GM19023 (cell line): ENCODE data around the gene LY86.
"Not testable (repeated sequence)": the region's sequence is repeated elsewhere in the genome, so short reads cannot be mapped to it uniquely, and the experiment has no call there.

Experiments
- ATAC-seq: cut with Tn5 transposase; IDR thresholded peaks from one replicate; pipeline ENCODE4 v1.9.1; 2021; ENCODE audit warnings: mild to moderate bottlenecking, moderate library complexity; ENCODE audit not compliant: unreplicated experiment

The LY86 gene

DNA sequence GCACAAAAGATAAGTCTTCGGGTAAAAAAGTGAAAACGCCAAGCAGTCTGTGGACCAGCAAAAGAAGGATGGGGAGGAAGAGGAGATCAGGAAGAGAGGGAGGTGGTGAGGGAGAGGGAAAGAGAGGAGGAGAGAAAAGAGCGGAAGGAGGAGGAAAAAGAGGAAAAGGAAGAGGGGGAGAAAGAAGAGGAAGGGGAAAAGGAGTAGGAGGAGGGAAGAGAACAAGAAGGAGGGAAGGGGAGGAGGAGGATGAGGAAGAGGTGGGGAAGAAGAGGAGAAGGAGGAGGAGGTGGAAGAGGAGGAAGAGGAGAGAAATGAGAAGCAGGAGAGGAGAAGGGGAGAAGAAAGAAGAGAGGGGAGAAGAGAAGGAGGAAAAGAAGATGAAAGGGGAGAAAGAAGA is 6.5 kb downstream of the LY86 start:
- no peak for ATAC-seq

DNA sequence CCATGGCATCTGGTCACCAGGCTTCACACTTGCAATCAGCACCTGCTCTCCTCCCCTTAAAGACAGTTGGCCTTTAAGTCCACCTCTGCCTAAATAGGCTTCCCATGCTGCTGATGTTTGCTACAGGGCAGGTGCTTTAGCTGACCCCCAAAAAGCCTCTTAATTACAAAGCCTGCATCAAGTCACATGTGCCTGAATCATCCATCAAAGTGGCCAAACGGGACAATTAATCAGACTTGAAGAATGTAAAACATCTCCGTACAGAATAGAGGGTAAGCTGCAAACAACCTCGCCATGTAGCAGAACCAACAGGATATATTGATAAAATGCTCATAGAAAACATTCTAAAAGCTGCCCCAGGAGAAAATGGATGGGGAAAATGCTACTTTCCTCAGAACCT is 7.4 kb downstream of the LY86 start:
- no peak for ATAC-seq

DNA sequence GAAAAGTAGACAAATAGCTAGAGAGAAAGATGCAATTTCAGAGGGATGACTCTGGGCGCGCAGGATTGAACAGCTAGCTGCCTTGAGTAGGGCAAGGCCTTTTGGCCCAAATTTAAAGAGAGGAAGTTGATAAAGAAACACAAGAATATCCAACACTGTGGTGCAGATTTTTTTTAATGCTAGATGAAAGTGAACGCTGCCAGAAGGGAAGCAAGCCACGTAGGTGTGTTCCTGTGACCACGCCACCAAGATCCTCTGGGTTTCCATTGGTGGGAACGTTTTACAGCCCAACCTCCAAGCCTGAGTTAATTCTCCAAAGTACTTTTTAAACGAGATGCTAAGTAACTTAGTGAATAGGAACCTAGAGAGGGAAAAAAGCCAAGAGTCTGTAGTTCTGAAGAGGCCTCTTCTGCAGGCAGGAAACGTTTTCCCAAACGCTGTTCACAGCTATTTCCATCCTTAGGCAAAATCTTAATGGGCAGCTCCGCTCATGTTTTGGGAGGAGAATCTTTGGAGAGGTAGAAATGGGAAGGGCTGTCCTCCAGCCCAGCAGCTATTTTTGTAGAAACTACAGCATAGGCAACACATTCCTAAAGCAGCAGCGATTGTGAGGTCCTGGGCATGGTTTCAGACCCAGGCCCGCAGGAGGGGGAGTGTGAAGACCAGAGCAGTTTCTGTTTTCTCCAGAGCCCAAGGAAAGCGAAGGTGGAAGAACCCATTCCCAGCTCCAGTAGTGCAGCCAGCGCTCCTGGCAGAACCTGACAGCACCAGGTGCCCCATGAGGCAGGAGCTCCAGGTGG is 8.2 kb downstream of the LY86 start:
- ATAC-seq, result no peak

DNA sequence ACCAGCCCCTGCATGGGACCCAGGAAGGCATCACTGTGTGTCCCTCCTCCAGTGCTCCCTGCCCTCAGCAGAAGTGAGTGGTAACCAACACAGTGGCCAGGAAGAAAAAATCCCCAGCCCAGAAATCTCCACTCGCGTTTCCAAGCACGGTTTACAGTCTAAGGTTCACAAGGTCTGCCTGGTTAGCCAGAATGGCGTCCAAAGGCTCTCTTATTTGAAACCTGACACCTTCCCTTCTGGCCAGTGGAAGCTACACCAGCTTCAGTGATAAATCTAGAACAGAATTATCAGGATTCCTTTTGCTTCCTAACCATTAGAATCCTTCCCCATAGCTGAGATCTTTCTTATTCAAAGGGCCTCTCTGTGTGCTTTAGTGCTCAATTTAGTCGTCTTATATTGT is 9.2 kb downstream of the LY86 start:
- no peak for ATAC-seq

DNA sequence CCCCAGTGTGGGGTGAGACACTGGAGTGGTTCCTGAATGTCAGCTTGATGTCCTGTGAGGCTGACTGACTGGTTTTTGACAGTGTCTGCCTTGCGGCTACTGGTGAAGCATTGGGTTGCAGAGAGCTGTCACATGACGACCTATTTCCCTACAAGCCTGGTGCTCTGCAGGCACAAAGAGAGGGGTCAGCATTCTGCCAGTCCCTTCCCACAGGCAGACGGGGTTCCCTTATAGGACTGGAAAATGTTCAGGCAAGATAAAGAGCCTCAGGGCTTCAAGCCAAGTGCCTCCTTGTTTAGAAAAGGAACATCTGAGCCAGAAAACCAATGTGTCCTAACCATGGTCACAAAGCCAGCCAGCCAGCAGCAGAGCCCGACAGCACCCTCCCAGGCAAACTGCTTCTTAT is 11.0 kb downstream of the LY86 start:
- ATAC-seq, result no peak

DNA sequence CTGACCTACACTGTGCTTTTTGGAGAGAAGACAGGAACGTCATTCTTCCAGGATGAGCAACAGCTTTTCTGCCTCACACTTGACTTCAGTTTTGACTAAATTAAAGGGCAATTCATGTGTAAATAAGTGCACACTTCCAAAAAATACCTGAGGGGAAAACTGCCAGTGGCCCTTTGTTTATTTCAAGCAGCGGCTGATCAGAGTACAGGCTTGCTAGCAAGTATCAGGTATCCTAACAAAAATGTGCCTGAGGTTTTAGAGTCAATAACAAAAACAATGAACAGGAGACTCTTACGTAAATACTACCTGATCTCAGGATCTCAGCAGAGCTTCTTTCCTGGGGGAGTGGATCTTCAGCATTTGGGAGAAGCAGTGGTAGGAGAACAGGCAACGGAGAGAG is 12.4 kb downstream of the LY86 start:
- ATAC-seq, result no peak

DNA sequence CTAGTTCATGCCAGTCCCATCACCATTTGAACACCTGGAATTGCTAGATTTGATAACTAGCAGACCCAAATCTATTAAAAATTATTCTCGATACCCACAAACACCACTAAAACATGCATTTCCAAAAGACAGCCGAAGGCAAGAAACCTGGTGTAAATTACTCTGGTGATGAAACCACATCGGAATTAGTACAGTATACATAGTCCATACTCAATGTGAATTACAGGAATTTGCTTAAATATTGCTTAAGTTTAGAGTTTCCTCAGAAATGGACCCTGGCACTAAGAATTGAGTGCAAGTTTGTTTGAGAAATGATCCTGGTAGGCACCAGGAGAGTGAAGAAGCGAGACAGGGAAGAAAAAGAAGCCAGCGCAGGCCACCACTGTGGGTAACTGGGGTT is 13.7 kb downstream of the LY86 start:
- no peak for ATAC-seq

DNA sequence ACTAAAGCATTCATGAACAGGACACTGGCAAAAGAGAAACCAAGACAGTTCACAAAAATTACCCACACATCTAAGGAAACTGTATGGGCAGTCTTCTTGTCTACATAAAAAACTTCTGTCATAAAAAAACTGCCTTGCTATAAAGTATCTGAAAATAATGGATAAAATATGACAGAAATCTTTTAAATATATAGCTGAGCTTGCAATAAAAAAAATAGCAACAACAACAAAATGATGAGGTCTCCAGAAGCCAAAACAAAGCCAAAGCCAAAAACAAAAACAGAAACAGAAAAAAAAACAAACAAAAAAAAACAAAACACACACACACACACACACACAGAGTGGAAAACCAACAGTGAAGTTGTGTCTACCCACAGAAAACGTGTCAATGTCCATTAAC is 14.8 kb downstream of the LY86 start:
- no peak for ATAC-seq

DNA sequence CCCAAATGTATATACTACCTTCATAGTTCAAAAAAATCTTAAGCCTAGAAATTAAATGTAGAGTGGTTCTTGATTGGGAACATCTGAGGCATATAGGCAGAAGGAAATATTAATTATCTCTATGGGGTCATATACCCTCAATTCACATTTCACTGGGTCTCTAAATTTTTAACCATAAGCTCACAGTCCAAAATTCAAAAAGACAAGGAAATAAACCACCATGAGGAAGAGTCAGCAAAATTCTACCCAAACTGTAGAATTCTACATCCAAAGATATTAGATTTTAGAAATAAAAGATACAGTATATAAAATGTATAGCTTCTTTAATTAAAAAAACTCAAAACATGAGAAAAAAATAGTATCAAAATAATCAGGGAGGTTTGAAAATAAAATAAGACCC is 15.5 kb downstream of the LY86 start:
- ATAC-seq, result no peak

DNA sequence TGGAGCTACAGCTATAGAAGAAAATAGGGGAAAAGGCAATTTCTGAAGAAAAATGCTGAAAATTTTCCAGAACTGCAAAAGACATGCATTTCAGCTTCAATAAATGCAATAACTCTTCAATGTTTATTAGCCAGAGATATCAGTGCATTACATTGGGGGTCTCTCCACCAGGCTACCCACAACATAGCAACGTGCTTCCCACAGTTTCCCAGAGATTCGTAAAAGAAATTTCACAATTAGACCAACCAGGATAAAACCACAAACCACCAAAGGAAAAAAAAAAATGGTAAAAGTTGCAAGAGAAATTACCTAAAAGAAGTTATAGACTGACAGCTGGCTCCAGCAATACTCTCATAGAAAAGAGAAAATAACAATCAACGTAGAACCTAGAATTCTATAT is 16.0 kb downstream of the LY86 start:
- ATAC-seq, result no peak

DNA sequence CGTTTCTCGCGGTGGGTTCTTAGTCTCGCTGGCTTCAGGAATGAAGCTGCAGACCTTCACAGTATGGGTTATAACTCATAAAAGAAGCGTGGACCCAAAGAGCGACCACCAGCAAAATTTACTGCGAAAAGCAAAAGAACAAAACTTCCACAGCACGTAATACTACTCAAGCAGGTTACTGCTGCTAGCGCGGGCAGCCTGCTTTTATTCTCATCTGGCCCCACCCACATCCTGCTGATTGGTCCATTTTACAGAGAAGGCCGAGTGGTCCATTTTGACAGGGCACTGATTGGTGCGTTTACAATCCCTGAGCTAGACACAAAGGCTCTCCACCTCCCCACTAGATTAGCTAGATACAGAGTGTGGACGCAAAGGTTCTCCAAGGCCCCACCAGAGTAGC is 17.4 kb downstream of the LY86 start:
- ATAC-seq, result no peak

DNA sequence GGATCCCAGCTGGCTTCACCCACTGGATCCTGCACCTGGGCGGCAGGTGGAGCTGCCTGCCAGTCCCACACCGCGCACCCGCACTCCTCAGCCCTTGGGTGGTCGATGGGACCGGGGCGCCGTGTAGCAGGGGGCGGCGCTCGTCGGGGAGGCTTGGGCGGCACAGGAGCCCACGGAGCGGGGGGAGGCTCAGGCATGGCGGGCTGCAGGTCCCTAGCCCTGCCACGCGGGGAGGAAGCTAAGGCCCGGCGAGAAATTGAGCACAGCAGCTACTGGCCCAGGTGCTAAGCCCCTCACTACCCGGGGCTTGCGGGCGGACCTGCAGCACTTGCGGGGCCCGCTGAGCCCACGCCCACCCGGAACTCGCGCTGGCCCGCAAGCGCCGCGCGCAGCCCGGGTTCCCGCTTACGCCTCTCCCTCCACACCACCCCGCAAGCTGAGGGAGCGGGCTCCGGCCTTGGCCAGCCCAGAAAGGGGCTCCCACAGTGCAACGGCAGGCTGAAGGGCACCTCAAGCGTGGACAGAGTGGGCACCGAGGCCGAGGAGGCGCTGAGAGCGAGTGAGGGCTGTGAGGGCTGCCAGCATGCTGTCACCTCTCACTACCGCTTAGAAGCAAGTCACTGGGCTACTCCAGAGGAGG is 18.0 kb downstream of the LY86 start:
- not testable (repeated sequence) for ATAC-seq

DNA sequence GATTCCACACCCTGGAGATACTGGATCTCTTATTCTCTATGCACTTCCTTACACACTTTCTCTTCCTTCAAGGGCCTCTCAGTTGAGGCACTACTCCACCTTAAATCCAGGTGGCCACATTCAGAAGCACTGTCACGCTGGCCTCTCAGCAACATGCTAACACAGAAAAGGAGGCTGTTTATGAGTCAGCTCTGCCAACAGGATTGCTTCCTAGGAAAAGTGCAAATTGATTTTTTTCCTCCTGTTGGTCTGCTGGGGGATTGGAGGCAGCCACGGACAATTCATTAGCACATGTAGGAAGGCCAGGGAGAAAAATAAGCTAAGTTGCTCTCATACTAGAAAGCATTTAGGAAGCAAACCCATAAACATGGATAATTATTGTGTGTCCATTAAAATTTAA is 20.9 kb downstream of the LY86 start:
- no peak for ATAC-seq

DNA sequence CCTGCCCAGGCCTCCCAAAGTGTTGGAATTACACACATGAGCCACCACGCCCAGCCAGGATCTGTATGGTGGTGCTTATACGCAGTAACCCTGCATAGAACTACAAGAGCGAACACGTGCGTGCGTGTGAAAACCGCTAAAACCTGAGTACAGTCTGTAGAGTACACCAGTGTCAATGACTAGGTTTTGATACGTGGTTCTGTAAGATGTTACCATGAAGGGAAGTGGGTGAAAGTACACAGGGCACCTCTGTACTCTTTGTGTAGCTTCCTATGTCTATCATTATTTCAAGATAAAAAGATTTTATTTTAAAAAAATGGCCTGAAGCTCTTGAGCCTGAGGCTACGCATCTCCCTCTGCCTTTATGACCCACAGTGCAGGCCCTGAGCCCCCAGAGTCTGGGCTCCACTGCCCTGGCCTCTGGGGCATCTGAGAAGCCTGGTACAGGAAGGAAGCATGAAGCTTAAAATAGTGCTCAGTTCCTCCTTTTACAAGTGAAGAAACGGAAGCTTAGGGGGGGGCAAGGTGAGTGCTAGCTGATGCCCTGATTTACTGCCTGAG is 21.6 kb downstream of the LY86 start:
- peak; percentile 87 for ATAC-seq

DNA sequence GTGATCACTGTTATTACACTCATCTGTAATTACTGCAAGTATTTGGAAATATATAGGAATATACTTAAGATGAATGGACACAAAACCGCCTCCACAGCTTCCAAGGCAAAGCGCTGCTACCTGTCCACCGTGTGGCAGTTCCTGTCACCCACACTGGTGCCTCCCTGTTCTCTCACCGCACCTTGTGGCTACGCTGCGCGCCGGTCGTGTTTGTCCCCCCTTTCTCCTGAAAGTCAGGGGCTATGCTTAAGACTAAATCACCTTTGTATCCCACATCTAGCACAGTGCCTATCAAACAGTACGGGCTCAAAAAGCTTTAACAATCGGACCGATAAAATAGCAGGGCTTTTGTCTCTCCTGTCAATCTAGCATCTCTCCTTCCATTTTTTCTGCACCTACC is 23.0 kb downstream of the LY86 start:
- ATAC-seq, result no peak

DNA sequence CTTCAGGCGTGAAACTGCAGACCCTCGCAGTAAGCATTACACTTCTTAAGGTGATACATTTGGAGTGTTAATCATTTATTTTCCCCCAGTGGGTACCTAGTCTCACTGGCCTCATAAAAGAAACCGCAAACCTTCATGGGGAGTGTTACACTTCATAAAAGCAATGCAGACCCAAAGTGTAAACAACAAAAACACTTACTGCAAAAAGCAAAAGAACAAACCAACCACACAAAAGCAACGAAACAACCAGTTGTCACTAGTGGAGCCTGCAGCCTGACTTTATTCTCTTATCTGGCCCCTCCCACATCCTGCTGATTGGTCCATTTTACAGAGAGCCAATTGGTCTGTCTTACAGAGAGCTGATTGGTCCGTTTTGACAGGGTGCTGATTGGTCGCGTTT is 23.8 kb downstream of the LY86 start:
- no peak for ATAC-seq

DNA sequence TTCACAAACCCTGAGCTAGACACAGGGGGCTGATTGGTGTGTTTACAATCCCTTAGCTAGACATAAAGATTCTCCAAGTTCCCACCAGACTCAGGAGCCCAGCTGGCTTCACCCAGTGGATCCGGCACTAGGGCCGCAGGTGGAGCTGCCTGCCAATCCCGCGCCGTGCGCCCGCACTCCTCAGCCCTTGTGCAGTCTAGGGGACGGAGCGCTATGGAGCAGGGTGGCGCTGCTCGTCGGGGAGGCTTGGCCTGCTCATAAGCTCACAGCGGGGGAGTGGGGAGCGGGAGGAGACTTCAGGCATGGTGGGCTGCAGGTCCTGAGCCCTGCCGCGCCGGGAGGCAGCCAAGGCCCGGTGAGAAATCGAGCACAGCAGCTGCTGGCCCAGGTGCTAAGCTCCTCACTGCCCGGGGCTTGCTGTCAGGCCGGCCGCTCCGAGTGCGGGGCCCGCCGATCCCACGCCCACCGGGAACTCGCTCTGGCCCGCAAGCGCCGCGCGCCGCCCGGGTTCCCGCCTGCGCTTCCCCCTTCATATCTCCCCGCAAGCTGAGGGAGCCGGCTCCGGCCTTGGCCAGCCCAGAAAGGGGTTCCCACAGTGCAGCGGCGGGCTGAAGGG is 24.7 kb downstream of the LY86 start:
- not testable (repeated sequence) for ATAC-seq

DNA sequence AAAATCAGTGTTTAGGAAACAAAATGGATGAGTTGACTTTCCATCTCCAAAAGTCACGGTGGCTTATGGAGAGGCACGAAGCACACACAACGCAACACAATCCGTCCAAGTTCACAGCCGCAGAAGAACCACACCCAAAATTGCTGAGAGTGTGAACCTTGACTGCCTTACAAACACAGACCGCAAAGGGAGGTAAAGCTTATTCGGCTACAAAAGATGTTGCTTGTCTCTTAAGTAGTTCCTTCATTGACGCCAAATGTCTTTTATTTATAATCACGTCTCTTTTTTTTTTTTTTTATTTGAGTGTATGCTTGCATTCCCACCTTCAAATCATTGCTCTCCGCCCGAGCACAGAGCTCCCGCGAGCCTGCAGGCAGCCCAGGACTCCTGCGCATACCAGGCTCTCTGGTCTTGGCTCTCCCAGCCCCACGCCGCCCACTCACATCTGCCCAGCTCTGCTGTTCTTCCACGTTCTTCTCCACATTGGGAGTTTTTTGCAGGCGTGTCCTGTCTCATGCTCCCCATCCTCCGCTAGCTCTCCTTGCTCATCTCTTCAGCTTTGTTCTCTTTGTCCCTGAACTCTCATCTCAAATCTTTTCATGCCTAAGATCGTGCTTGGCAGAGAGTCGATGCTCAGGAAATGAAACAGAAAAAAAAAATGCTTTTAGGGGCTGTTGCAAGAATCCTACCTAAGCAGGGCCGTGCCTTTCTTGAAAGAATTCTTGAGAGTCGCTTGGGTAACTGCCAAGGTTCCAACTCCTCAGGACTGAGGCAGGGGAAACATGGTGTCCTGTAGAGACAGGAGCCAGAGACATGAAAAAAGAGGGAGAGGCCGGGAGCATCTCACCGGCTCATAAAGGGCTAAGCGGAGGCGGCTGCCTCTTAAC is 25.8 kb downstream of the LY86 start:
- ATAC-seq, result no peak

DNA sequence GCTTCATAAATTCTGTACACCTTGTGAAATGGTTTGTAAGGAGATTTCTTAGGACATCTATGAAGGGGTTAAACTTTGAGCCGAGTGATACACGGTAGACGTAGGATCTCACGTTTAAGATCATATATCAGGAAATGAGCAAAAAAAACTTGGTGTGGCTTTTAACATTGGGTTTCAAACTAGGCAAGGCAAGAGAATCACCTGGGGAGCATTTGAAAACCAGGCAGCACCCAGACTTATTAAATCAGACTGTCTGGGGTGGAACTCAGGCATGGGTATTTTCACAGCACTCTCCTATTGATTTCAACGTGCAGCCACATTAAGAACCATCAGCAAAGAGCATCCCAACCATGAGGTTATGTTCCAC is 26.4 kb downstream of the LY86 start:
- ATAC-seq, result no peak

DNA sequence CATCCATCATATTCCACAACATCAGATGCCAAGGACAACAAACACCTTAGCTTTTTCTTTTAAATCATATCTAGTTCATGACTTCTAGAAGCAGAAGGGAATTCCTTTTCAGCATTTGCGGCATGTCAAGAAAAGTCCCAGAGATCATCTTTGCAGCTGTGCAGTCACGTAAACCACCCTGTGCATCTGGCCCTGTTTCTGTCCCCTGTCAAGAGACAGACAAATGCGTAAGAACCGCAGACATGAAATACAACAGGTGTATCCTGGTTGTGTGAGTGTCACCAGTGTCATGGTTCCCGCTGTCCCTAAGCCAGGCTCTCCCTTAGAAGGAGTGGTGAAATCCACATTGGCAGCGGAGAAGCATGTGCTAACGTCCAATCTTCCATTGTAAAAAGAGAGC is 28.1 kb downstream of the LY86 start:
- ATAC-seq, result no peak
